Parathyroid adenoma (tissue), 2 donors: ENCODE data around the gene ARFGAP3.

ENCODE experiments used
- H2AFZ ChIP-seq: fragments of 300-600 bp; sonication (generic); one replicate; pipeline ENCODE4 v1.7.0; 2017; ENCODE audit warnings: antibody characterized with exemption, mild to moderate bottlenecking
- H3K27ac ChIP-seq: fragments of 300-600 bp; sonication (generic); one replicate; pipeline ENCODE4 v1.7.0; 2017
- H3K27me3 ChIP-seq: fragments of 300-600 bp; sonication (generic); one replicate; pipeline ENCODE4 v1.7.0; 2017; ENCODE audit warnings: low read length; ENCODE audit not compliant: control insufficient read depth, insufficient read depth
- H3K36me3 ChIP-seq: fragments of 300-600 bp; sonication (generic); one replicate; pipeline ENCODE4 v1.7.0; 2017; ENCODE audit warnings: low read length; ENCODE audit not compliant: control insufficient read depth, insufficient read depth
- H3K4me1 ChIP-seq: fragments of 300-600 bp; sonication (generic); one replicate; pipeline ENCODE4 v1.7.0; 2017; ENCODE audit warnings: control low read depth
- H3K4me2 ChIP-seq: fragments of 300-600 bp; sonication (generic); one replicate; pipeline ENCODE4 v1.7.0; 2017; ENCODE audit warnings: low read length
- H3K4me3 ChIP-seq: fragments of 300-600 bp; sonication (generic); one replicate; pipeline ENCODE4 v1.7.0; 2017; ENCODE audit warnings: low read depth, low read length
- H3K79me2 ChIP-seq: fragments of 300-600 bp; sonication (generic); one replicate; pipeline ENCODE4 v1.7.0; 2017; ENCODE audit warnings: control low read depth
- H3K9ac ChIP-seq: fragments of 300-600 bp; sonication (generic); one replicate; pipeline ENCODE4 v1.7.0; 2017; ENCODE audit warnings: mild to moderate bottlenecking
- H3K9me3 ChIP-seq: fragments of 300-600 bp; sonication (generic); one replicate; pipeline ENCODE4 v1.7.0; 2017; ENCODE audit warnings: low read length; ENCODE audit not compliant: control insufficient read depth
- TF ChIP-seq, protein P1 (sequence below): fragments of 300-600 bp; sonication (generic); IDR thresholded peaks from one replicate; pipeline ENCODE4 v1.7.0; 2017; ENCODE audit warnings: antibody characterized with exemption, mild to moderate bottlenecking
- donor health status: primary hyperparathyroidism.

Gene ARFGAP3

DNA sequence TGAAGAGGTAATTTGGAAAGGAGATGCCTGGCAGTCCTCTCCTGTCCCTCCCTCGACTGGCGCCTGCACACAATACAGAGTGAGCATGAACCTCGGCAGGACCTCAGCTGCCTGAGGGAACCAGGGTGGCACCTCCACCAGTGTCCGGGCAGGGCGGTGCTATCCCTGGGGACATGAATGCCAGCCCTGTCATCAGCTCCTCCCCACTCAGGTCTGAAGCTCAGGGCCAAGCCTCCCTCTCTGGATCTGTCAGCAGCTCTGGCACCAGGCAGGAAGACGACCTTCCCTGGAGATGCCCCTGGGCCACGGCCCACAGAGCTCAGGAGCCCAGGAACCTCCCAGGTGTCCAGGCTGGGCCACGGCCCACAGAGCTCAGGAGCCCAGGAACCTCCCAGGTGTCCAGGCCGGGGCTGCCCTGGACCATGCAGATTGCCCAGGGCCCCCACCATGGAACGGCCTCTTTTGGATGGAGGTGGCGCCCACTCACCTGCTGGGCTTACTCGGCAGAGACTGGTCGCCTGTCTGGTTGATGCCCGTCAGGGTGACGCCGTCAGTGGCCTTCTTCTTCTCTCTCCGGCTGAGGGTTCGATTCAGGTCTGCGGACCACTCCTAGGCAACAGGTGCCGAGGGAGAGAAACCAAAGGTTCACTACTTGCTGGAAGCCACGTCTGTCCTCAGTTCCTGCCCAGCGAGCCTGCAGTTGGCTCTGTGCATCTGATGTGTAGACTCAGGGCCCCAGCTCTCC is 21.7 kb upstream of the ARFGAP3 start:
- no peaks in the 10 kb centered on the region for H3K27me3 ChIP-seq
- H3K4me3 ChIP-seq = no peak overlapping the region
- TF ChIP-seq, protein P1, sequence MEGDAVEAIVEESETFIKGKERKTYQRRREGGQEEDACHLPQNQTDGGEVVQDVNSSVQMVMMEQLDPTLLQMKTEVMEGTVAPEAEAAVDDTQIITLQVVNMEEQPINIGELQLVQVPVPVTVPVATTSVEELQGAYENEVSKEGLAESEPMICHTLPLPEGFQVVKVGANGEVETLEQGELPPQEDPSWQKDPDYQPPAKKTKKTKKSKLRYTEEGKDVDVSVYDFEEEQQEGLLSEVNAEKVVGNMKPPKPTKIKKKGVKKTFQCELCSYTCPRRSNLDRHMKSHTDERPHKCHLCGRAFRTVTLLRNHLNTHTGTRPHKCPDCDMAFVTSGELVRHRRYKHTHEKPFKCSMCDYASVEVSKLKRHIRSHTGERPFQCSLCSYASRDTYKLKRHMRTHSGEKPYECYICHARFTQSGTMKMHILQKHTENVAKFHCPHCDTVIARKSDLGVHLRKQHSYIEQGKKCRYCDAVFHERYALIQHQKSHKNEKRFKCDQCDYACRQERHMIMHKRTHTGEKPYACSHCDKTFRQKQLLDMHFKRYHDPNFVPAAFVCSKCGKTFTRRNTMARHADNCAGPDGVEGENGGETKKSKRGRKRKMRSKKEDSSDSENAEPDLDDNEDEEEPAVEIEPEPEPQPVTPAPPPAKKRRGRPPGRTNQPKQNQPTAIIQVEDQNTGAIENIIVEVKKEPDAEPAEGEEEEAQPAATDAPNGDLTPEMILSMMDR = no peak
- H3K4me1 ChIP-seq = no peaks in the 10 kb centered on the region
- no peak overlapping the region for H3K9ac ChIP-seq
- no peak overlapping the region for H3K27ac ChIP-seq
- H3K9me3 ChIP-seq = no peaks in the 10 kb centered on the region
- H3K79me2 ChIP-seq = no peaks in the 10 kb centered on the region
- H3K36me3 ChIP-seq = no peaks in the 10 kb centered on the region
- H2AFZ ChIP-seq = no peak overlapping the region
- H3K4me2 ChIP-seq = no peak overlapping the region

DNA sequence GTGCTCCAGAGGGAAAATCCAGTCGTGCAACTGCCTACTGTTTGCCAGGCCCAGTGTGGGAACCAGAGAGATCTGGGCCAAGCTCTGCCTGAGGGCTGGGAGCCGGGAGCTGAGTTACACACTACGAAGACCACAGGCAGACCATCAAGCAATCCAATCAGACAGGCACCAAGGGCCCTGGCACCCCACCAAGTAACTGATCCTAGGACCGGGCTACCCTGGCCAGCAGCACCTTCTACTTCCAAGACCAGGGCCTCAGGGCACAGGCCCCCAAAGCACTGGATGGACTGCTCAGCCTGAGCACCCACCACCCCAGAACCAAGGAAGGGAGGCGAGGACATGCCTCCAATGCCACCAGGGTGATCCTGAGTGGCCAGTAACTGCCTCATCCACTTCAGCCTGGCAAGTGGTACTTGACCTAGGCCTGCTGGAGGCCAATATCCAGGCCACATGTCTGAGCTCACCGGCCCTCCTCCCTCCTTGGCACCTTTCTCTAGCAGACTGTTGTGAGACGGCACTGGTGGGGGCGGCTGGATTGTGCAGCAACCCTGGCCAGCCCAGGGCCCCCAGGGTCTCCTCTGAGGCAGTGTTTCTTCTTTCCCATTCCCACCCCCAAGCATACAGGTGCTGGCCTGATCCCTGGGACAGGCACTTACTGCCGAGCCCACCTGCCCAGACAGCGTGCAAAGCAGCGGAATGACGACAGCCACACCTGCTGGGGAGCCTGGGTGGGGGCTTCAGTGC is 20.7 kb upstream of the ARFGAP3 start:
- no peak overlapping the region for H2AFZ ChIP-seq
- no peak overlapping the region for H3K4me2 ChIP-seq
- H3K4me3 ChIP-seq = no peak overlapping the region
- H3K36me3 ChIP-seq = no peaks in the 10 kb centered on the region
- no peaks in the 10 kb centered on the region for H3K27me3 ChIP-seq
- H3K27ac ChIP-seq = no peak overlapping the region
- no peaks in the 10 kb centered on the region for H3K9me3 ChIP-seq
- H3K4me1 ChIP-seq = no peaks in the 10 kb centered on the region
- no peak overlapping the region for H3K9ac ChIP-seq
- H3K79me2 ChIP-seq = no peaks in the 10 kb centered on the region
- TF ChIP-seq, protein P1 = no peak

DNA sequence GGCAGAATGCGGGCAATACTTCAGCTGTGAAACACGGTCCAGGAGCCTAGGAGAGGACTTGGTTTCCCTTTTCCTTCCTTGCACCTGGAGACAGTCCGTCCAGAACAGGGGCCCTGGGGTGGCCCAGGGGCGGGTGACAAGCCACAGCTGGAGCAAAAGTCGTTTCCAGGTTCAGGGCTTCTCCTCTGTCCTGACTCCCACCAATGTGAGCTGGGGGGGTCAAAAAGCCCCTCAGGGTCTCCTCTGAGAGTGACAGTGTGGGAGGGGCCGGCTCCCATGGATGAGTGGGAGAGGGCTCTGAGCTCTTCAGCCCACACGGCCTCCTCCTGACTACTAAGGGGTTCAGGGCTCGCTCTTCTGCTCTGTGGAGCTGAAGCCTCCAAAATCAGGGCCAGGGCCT is 20.1 kb upstream of the ARFGAP3 start:
- Histone ChIP-seq H3K27me3 (no peaks in the 10 kb centered on the region), H3K4me1 (no peaks in the 10 kb centered on the region), H3K79me2 (no peaks in the 10 kb centered on the region), H2AFZ (no peak overlapping the region), H3K27ac (no peak overlapping the region), H3K9ac (no peak overlapping the region), H3K4me3 (no peak overlapping the region), H3K36me3 (no peaks in the 10 kb centered on the region), H3K4me2 (no peak overlapping the region), H3K9me3 (no peaks in the 10 kb centered on the region)
- TF ChIP-seq, protein P1 = no peak

DNA sequence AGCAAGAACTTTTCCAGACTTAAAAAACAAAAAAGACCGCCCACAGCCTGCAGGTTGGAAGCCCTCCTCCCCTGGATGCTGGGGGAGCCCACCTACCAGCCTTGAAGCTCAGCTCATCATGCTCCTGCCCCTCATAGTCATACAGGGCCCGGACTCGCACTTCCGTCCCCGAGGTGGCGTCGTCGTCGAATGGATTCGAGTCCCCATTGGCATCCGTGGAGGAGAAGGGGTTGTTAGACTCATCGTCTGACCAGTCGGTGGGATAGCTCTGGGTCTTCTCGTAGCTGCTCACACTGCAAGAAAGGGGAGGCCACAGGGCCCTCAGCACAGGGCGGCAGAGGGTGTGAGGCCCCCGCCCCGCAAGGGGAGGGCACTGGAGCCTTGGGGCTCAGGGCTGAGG is 19.0 kb upstream of the ARFGAP3 start:
- no peak overlapping the region for H3K4me3 ChIP-seq
- H3K79me2 ChIP-seq = no peaks in the 10 kb centered on the region
- no peaks in the 10 kb centered on the region for H3K27me3 ChIP-seq
- no peaks in the 10 kb centered on the region for H3K4me1 ChIP-seq
- H3K4me2 ChIP-seq = no peak overlapping the region
- H2AFZ ChIP-seq = no peak overlapping the region
- H3K36me3 ChIP-seq = no peaks in the 10 kb centered on the region
- H3K9me3 ChIP-seq = no peaks in the 10 kb centered on the region
- H3K9ac ChIP-seq = no peak overlapping the region
- H3K27ac ChIP-seq = no peak overlapping the region
- TF ChIP-seq, protein P1 = no peak
